Subcutaneous abdominal adipose tissue (tissue), 5 donors: ENCODE data around the gene WRNIP1.
"Not testable (repeated sequence)": the region's sequence is repeated elsewhere in the genome, so short reads cannot be mapped to it uniquely, and the experiment has no call there.

ENCODE experiments used
- H3K27ac ChIP-seq: one replicate; pipeline ENCODE4 v1.7.0; 2013; ENCODE audit warnings: low read depth, mild to moderate bottlenecking, inconsistent platforms, low read length, moderate library complexity
- H3K27me3 ChIP-seq, 5 donors: one replicate each; pipeline ENCODE4 v1.7.0; 2013; ENCODE audit warnings: low read length in 5 of 5, inconsistent platforms in 1 of 5; ENCODE audit not compliant: control insufficient read depth in 5 of 5, insufficient read depth in 4 of 5
- H3K36me3 ChIP-seq, 5 donors: one replicate each; pipeline ENCODE4 v1.7.0; 2013; ENCODE audit warnings: low read length in 5 of 5; ENCODE audit not compliant: control insufficient read depth in 5 of 5, insufficient read depth in 5 of 5
- H3K4me1 ChIP-seq, 5 donors: one replicate each; pipeline ENCODE4 v1.7.0; 2013; ENCODE audit warnings: low read length in 5 of 5, mild to moderate bottlenecking in 3 of 5, moderate library complexity in 1 of 5; ENCODE audit not compliant: control insufficient read depth in 5 of 5, insufficient read depth in 5 of 5
- H3K4me3 ChIP-seq, 5 donors: one replicate each; pipeline ENCODE4 v1.7.0; 2013; ENCODE audit warnings: low read length in 5 of 5, low read depth in 1 of 5
- H3K9ac ChIP-seq, 5 donors: one replicate each; pipeline ENCODE4 v1.7.0; 2013; ENCODE audit warnings: low read length in 5 of 5, mild to moderate bottlenecking in 4 of 5, moderate library complexity in 3 of 5
- H3K9me3 ChIP-seq, 5 donors: one replicate each; pipeline ENCODE4 v1.7.0; 2013; ENCODE audit warnings: low read length in 5 of 5; ENCODE audit not compliant: control insufficient read depth in 5 of 5
- donor health status: healthy.
- donor health status: healthy.
- donor health status: healthy.
- donor health status: healthy.
- donor health status: healthy.

The WRNIP1 gene

GRCh38 chr6:2760882-2761842, 4.0 kb upstream of the WRNIP1 start:
- Histone ChIP-seq H3K27me3 (no peaks in the 10 kb centered on the region), H3K4me3 (no peak overlapping the region), H3K36me3 (no peaks in the 10 kb centered on the region), H3K9me3 (no peaks in the 10 kb centered on the region), H3K4me1 (peaks cover 0 to 10% (median 7%) of the 10 kb centered on the region in 5 donors), H3K27ac (no peak overlapping the region), H3K9ac (no peak overlapping the region)

GRCh38 chr6:2762868-2763267, 2.3 kb upstream of the WRNIP1 start:
- H3K4me3 ChIP-seq, H3K27me3 ChIP-seq, H3K36me3 ChIP-seq, H3K27ac ChIP-seq, H3K9me3 ChIP-seq, H3K9ac ChIP-seq: not testable (repeated sequence)
- peaks cover 3 to 27% (median 24%) of the 10 kb centered on the region in 5 donors for H3K4me1 ChIP-seq

GRCh38 chr6:2763345-2763841, 1.8 kb upstream of the WRNIP1 start:
- H3K9ac ChIP-seq, result no peak overlapping the region
- H3K4me3 ChIP-seq, result no peak overlapping the region
- no peak overlapping the region for H3K27ac ChIP-seq
- no peaks in the 10 kb centered on the region for H3K9me3 ChIP-seq
- no peaks in the 10 kb centered on the region for H3K36me3 ChIP-seq
- H3K27me3 ChIP-seq, result no peaks in the 10 kb centered on the region
- peaks cover 3 to 32% (median 30%) of the 10 kb centered on the region in 5 donors for H3K4me1 ChIP-seq

- Histone ChIP-seq H3K9me3 (no peaks in the 10 kb centered on the region), H3K27me3 (no peaks in the 10 kb centered on the region), H3K4me3 (peak overlapping the region; percentile 76 to 87 (median 78)), H3K9ac (peak overlapping the region in 2 of 5 donors; percentile 84), H3K36me3 (no peaks in the 10 kb centered on the region), H3K4me1 (peaks cover 3 to 37% (median 34%) of the 10 kb centered on the region in 5 donors), H3K27ac (peak overlapping the region; percentile 71)
These were observed 1.2 kb upstream of the WRNIP1 start for GRCh38 chr6:2763876-2764540.

GRCh38 chr6:2764610-2765165, 505 bp upstream of the WRNIP1 start:
- no peaks in the 10 kb centered on the region for H3K36me3 ChIP-seq
- H3K9me3 ChIP-seq, result no peaks in the 10 kb centered on the region
- H3K27me3 ChIP-seq, result no peaks in the 10 kb centered on the region
- H3K9ac ChIP-seq, result peak overlapping the region in 4 of 5 donors; percentile 75 to 84 (median 80)
- H3K4me3 ChIP-seq, result peak overlapping the region; percentile 76 to 87 (median 78)
- peaks cover 3 to 38% (median 34%) of the 10 kb centered on the region in 5 donors for H3K4me1 ChIP-seq
- peak overlapping the region; percentile 71 for H3K27ac ChIP-seq

GRCh38 chr6:2765896-2766766, 938 bp downstream of the WRNIP1 start:
- Histone ChIP-seq H3K9ac (peak overlapping the region; percentile 72 to 89 (median 74)), H3K36me3 (peaks cover 0 to 8% (median 6%) of the 10 kb centered on the region in 5 donors), H3K9me3 (no peaks in the 10 kb centered on the region), H3K27me3 (no peaks in the 10 kb centered on the region), H3K4me1 (peaks cover 3 to 47% (median 37%) of the 10 kb centered on the region in 5 donors), H3K4me3 (peak overlapping the region; percentile 76 to 87 (median 84)), H3K27ac (peak overlapping the region; percentile 67)

- H3K4me1 ChIP-seq, result peaks cover 3 to 47% (median 37%) of the 10 kb centered on the region in 5 donors
- peak overlapping the region; percentile 76 to 87 (median 84) for H3K4me3 ChIP-seq
- peak overlapping the region; percentile 72 to 89 (median 74) for H3K9ac ChIP-seq
- H3K36me3 ChIP-seq, result peaks cover 0 to 11% (median 8%) of the 10 kb centered on the region in 5 donors
- H3K27me3 ChIP-seq, result no peaks in the 10 kb centered on the region
- peak overlapping the region; percentile 67 for H3K27ac ChIP-seq
- H3K9me3 ChIP-seq, result no peaks in the 10 kb centered on the region
These were observed 1.8 kb downstream of the WRNIP1 start for GRCh38 chr6:2766767-2767656.

- peak overlapping the region in 4 of 5 donors; percentile 9 to 88 (median 60) for H3K9ac ChIP-seq
- H3K9me3 ChIP-seq, result no peaks in the 10 kb centered on the region
- no peaks in the 10 kb centered on the region for H3K27me3 ChIP-seq
- peaks cover 0 to 13% (median 8%) of the 10 kb centered on the region in 5 donors for H3K36me3 ChIP-seq
- no peak overlapping the region for H3K27ac ChIP-seq
- H3K4me3 ChIP-seq, result peak overlapping the region; percentile 31 to 87 (median 84)
- H3K4me1 ChIP-seq, result peaks cover 3 to 47% (median 37%) of the 10 kb centered on the region in 5 donors
These were observed 2.7 kb downstream of the WRNIP1 start for GRCh38 chr6:2767657-2768524.
